B cell (primary cell): ENCODE measurements around the gene CD93.

Experiments used
- CTCF ChIP-seq: fragments of 200-600 bp; IDR thresholded peaks from one replicate; pipeline ENCODE4 v1.8.0; 2022; ENCODE audit warnings: antibody characterized with exemption, mild to moderate bottlenecking
- EZH2 ChIP-seq: IDR thresholded peaks from 2 replicates; pipeline ENCODE4 v1.6.1; 2012; ENCODE audit warnings: borderline replicate concordance, low read depth, mild to moderate bottlenecking, moderate library complexity, low read length; ENCODE audit not compliant: insufficient read depth, poor library complexity, severe bottlenecking

- TF ChIP-seq CTCF: no peak
- TF ChIP-seq EZH2: no peak
These were observed 46.9 kb upstream of the CD93 start for GRCh38 chr20:23132930-23133559.
